HG03439 (cell line): ENCODE results near the gene BARX2.

Experiments
- ATAC-seq: cut with Tn5 transposase; IDR thresholded peaks from one replicate; pipeline ENCODE4 v1.9.1; 2021; ENCODE audit warnings: mild to moderate bottlenecking, moderate library complexity; ENCODE audit not compliant: unreplicated experiment

BARX2 gene

GRCh38 chr11:129373489-129373953 lies 2.1 kb upstream of the BARX2 start:
- no peak for ATAC-seq

GRCh38 chr11:129374081-129374992 lies 1.3 kb upstream of the BARX2 start:
- no peak for ATAC-seq

GRCh38 chr11:129374993-129375750 lies 476 bp upstream of the BARX2 start:
- no peak for ATAC-seq

- no peak for ATAC-seq
These were observed 1.2 kb downstream of the BARX2 start for GRCh38 chr11:129376658-129377341.

GRCh38 chr11:129377739-129378138 lies 2.1 kb downstream of the BARX2 start:
- ATAC-seq: no peak

- ATAC-seq: no peak
These were observed 4.8 kb downstream of the BARX2 start for GRCh38 chr11:129380413-129380812.

GRCh38 chr11:129382583-129382982 lies 6.9 kb downstream of the BARX2 start:
- no peak for ATAC-seq

GRCh38 chr11:129383060-129383459 lies 7.4 kb downstream of the BARX2 start:
- no peak for ATAC-seq

GRCh38 chr11:129383502-129383901 lies 7.9 kb downstream of the BARX2 start:
- ATAC-seq: no peak

- ATAC-seq: no peak
These were observed 8.8 kb downstream of the BARX2 start for GRCh38 chr11:129384415-129384814.

- no peak for ATAC-seq
These were observed 10.2 kb downstream of the BARX2 start for GRCh38 chr11:129385801-129386200.

- no peak for ATAC-seq
These were observed 11.2 kb downstream of the BARX2 start for GRCh38 chr11:129386795-129387397.

- ATAC-seq: no peak
These were observed 11.8 kb downstream of the BARX2 start for GRCh38 chr11:129387434-129387833.

- ATAC-seq: no peak
These were observed 13.2 kb downstream of the BARX2 start for GRCh38 chr11:129388824-129389223.

GRCh38 chr11:129390303-129390821 lies 14.7 kb downstream of the BARX2 start:
- ATAC-seq: no peak

- ATAC-seq: no peak
These were observed 15.7 kb downstream of the BARX2 start for GRCh38 chr11:129391360-129391759.

- no peak for ATAC-seq
These were observed 16.2 kb downstream of the BARX2 start for GRCh38 chr11:129391821-129392220.

- ATAC-seq: no peak
These were observed 17.3 kb downstream of the BARX2 start for GRCh38 chr11:129392995-129393394.

GRCh38 chr11:129394709-129395108 lies 19.1 kb downstream of the BARX2 start:
- no peak for ATAC-seq

GRCh38 chr11:129395432-129395831 lies 19.8 kb downstream of the BARX2 start:
- no peak for ATAC-seq

- ATAC-seq: no peak
These were observed 20.2 kb downstream of the BARX2 start for GRCh38 chr11:129395883-129396282.
